ENCODE measurements around the gene LIX1L.
A peak's percentile ranks its signal among the peaks of the same experiment; 100 is the strongest.

LIX1L gene

GRCh38 chr1:145961425-145962156, 3.8 kb upstream of the LIX1L start:
- peak overlapping the region; percentile 79 for H3K4me3 ChIP-seq (ENCODE audit: low read length, poor library complexity, severe bottlenecking)
- 0 out of 2 replicates have a peak, but pooled peaks cover 8% of the 10 kb centered on the region for H3F3A ChIP-seq (ENCODE audit: low read depth)
- H4K20me1 ChIP-seq (ENCODE audit: insufficient read depth, low read length, poor library complexity, severe bottlenecking) = no peaks in the 10 kb centered on the region
- H3K4me2 ChIP-seq (ENCODE audit: low read depth, low read length, poor library complexity, severe bottlenecking) = peak overlapping the region; percentile 83
- H3K27me3 ChIP-seq (ENCODE audit: insufficient read depth, low read length, poor library complexity, severe bottlenecking) = no peaks in the 10 kb centered on the region
- no peaks in the 10 kb centered on the region for H3K9me2 ChIP-seq (replicated peaks; ENCODE audit: low read depth, low read length)
- H3K9ac ChIP-seq (ENCODE audit: low read depth, low read length, poor library complexity, severe bottlenecking) = peak overlapping the region; percentile 86
- TF ChIP-seq CTCF (conservative IDR thresholded peaks at IDR 0.05; ENCODE audit: low read length) = no peak
- no peak for TF ChIP-seq EZH2phosphoT487 (IDR thresholded peaks at IDR 0.05; ENCODE audit: borderline replicate concordance)
- H3K79me2 ChIP-seq (ENCODE audit: insufficient read depth, low read length) = peaks cover 51% of the 10 kb centered on the region
- H3K36me3 ChIP-seq (ENCODE audit: insufficient read depth, low read length) = no peaks in the 10 kb centered on the region
- no peaks in the 10 kb centered on the region for H3K9me3 ChIP-seq (ENCODE audit: insufficient read depth, low read depth, low read length)
- H2AFZ ChIP-seq (ENCODE audit: low read length) = peak overlapping the region; percentile 87
- H3K4me1 ChIP-seq (ENCODE audit: insufficient read depth, low read length, poor library complexity, severe bottlenecking) = peaks cover 48% of the 10 kb centered on the region

GRCh38 chr1:145961109-145961424, 3.2 kb upstream of the LIX1L start:
- Histone ChIP-seq H4K20me1 (ENCODE audit: insufficient read depth, low read length, poor library complexity, severe bottlenecking) (peaks cover 5% of the 10 kb centered on the region), H3K4me1 (ENCODE audit: insufficient read depth, low read length, poor library complexity, severe bottlenecking) (peaks cover 53% of the 10 kb centered on the region), H3K79me2 (ENCODE audit: insufficient read depth, low read length) (peaks cover 57% of the 10 kb centered on the region), H2AFZ (ENCODE audit: low read length) (peak overlapping the region; percentile 87), H3K4me2 (ENCODE audit: low read depth, low read length, poor library complexity, severe bottlenecking) (peak overlapping the region; percentile 83), H3K9ac (ENCODE audit: low read depth, low read length, poor library complexity, severe bottlenecking) (peak overlapping the region; percentile 86), H3K9me2 (replicated peaks; ENCODE audit: low read depth, low read length) (no peaks in the 10 kb centered on the region), H3K4me3 (ENCODE audit: low read length, poor library complexity, severe bottlenecking) (peak overlapping the region; percentile 79), H3K27me3 (ENCODE audit: insufficient read depth, low read length, poor library complexity, severe bottlenecking) (no peaks in the 10 kb centered on the region), H3F3A (ENCODE audit: low read depth) (0 out of 2 replicates have a peak, but pooled peaks cover 8% of the 10 kb centered on the region), H3K9me3 (ENCODE audit: insufficient read depth, low read depth, low read length) (no peaks in the 10 kb centered on the region), H3K36me3 (ENCODE audit: insufficient read depth, low read length) (no peaks in the 10 kb centered on the region)
- TF ChIP-seq CTCF (conservative IDR thresholded peaks at IDR 0.05; ENCODE audit: low read length) (no peak), EZH2phosphoT487 (IDR thresholded peaks at IDR 0.05; ENCODE audit: borderline replicate concordance) (no peak)

GRCh38 chr1:145960468-145961108, 2.8 kb upstream of the LIX1L start:
- Histone ChIP-seq H3K79me2 (ENCODE audit: insufficient read depth, low read length) (peaks cover 59% of the 10 kb centered on the region), H3K9me2 (replicated peaks; ENCODE audit: low read depth, low read length) (no peaks in the 10 kb centered on the region), H4K20me1 (ENCODE audit: insufficient read depth, low read length, poor library complexity, severe bottlenecking) (peaks cover 7% of the 10 kb centered on the region), H3K4me1 (ENCODE audit: insufficient read depth, low read length, poor library complexity, severe bottlenecking) (peaks cover 58% of the 10 kb centered on the region), H3K9ac (ENCODE audit: low read depth, low read length, poor library complexity, severe bottlenecking) (peak overlapping the region; percentile 86), H3K9me3 (ENCODE audit: insufficient read depth, low read depth, low read length) (no peaks in the 10 kb centered on the region), H2AFZ (ENCODE audit: low read length) (peak overlapping the region; percentile 87), H3K36me3 (ENCODE audit: insufficient read depth, low read length) (no peaks in the 10 kb centered on the region), H3K4me3 (ENCODE audit: low read length, poor library complexity, severe bottlenecking) (peak overlapping the region; percentile 79), H3K4me2 (ENCODE audit: low read depth, low read length, poor library complexity, severe bottlenecking) (peak overlapping the region; percentile 83), H3K27me3 (ENCODE audit: insufficient read depth, low read length, poor library complexity, severe bottlenecking) (no peaks in the 10 kb centered on the region), H3F3A (ENCODE audit: low read depth) (0 out of 2 replicates have a peak, but pooled peaks cover 8% of the 10 kb centered on the region)
- TF ChIP-seq EZH2phosphoT487 (IDR thresholded peaks at IDR 0.05; ENCODE audit: borderline replicate concordance) (no peak), CTCF (conservative IDR thresholded peaks at IDR 0.05; ENCODE audit: low read length) (no peak)

All from Loucy (cell line).